H1 (cell line): ENCODE measurements around the gene MEI1. TPM values are rescaled to one million over a fixed set of nuclear protein-coding genes. Genes with fewer than 3 reads are reported as not detected.

Experiments used
- polyA plus RNA-seq, 7 experiments: library from polyadenylated mRNA; depleted of rRNA in 3 of 7; stranded (reverse) in 5 of 7; unstranded in 2 of 7; fragments of >200 nt in 5 of 7; fragments of 200-250 nt in 2 of 7; gene quantifications; 1 replicate in 5 of 7; 2 replicates in 1 of 7; 4 replicates in 1 of 7; pipeline versions ENCODE4 v1.2.1 to v1.2.3, GENCODE V29; 2011 to 2013; ENCODE audit warnings: missing spikeins in 2 of 7, mixed read lengths in 2 of 7
- total RNA-seq: library from RNA; stranded (reverse); fragmentation: NEBNext Ultra II Directional; extraction: Animal tissue kit (Norgen Biotek cat#: 25700); gene quantifications from 2 replicates; pipeline ENCODE4 v1.2.1, GENCODE V29; 2021
- TF ChIP-seq, protein P1 (sequence below): fragments of 300-600 bp; sonication (generic); IDR thresholded peaks from 2 replicates; pipeline ENCODE4 v1.7.1; 2012; ENCODE audit warnings: low read length, moderate library complexity, mild to moderate bottlenecking, inconsistent platforms; ENCODE audit not compliant: insufficient replicate concordance

The MEI1 gene
- total and polyA plus RNA-seq, 2 of the 8 experiments (the other 6 are each of a cell fraction or from before 2014, with no cell fraction given) = 0.27 to 0.54 TPM

DNA sequence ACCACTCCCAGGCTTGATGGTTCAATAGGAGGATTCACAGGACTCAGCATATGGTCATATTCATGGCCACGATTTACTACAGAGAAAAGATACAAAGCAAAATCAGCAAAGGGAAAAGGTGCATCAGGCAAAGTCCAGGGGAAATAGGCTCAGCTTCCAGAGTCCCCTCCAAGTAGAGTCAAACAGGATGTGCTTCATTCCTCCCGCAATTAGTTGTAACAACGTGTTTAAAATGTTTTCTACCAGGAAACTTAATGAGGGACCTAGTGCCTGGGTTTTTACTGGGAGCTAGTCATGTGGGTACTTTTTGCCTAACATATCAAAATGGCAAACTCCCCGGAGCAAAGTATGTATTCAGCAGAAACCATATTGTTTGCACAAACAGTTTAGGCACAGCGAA is 118.7 kb downstream of the MEI1 start (continued):
- TF ChIP-seq, protein P1, sequence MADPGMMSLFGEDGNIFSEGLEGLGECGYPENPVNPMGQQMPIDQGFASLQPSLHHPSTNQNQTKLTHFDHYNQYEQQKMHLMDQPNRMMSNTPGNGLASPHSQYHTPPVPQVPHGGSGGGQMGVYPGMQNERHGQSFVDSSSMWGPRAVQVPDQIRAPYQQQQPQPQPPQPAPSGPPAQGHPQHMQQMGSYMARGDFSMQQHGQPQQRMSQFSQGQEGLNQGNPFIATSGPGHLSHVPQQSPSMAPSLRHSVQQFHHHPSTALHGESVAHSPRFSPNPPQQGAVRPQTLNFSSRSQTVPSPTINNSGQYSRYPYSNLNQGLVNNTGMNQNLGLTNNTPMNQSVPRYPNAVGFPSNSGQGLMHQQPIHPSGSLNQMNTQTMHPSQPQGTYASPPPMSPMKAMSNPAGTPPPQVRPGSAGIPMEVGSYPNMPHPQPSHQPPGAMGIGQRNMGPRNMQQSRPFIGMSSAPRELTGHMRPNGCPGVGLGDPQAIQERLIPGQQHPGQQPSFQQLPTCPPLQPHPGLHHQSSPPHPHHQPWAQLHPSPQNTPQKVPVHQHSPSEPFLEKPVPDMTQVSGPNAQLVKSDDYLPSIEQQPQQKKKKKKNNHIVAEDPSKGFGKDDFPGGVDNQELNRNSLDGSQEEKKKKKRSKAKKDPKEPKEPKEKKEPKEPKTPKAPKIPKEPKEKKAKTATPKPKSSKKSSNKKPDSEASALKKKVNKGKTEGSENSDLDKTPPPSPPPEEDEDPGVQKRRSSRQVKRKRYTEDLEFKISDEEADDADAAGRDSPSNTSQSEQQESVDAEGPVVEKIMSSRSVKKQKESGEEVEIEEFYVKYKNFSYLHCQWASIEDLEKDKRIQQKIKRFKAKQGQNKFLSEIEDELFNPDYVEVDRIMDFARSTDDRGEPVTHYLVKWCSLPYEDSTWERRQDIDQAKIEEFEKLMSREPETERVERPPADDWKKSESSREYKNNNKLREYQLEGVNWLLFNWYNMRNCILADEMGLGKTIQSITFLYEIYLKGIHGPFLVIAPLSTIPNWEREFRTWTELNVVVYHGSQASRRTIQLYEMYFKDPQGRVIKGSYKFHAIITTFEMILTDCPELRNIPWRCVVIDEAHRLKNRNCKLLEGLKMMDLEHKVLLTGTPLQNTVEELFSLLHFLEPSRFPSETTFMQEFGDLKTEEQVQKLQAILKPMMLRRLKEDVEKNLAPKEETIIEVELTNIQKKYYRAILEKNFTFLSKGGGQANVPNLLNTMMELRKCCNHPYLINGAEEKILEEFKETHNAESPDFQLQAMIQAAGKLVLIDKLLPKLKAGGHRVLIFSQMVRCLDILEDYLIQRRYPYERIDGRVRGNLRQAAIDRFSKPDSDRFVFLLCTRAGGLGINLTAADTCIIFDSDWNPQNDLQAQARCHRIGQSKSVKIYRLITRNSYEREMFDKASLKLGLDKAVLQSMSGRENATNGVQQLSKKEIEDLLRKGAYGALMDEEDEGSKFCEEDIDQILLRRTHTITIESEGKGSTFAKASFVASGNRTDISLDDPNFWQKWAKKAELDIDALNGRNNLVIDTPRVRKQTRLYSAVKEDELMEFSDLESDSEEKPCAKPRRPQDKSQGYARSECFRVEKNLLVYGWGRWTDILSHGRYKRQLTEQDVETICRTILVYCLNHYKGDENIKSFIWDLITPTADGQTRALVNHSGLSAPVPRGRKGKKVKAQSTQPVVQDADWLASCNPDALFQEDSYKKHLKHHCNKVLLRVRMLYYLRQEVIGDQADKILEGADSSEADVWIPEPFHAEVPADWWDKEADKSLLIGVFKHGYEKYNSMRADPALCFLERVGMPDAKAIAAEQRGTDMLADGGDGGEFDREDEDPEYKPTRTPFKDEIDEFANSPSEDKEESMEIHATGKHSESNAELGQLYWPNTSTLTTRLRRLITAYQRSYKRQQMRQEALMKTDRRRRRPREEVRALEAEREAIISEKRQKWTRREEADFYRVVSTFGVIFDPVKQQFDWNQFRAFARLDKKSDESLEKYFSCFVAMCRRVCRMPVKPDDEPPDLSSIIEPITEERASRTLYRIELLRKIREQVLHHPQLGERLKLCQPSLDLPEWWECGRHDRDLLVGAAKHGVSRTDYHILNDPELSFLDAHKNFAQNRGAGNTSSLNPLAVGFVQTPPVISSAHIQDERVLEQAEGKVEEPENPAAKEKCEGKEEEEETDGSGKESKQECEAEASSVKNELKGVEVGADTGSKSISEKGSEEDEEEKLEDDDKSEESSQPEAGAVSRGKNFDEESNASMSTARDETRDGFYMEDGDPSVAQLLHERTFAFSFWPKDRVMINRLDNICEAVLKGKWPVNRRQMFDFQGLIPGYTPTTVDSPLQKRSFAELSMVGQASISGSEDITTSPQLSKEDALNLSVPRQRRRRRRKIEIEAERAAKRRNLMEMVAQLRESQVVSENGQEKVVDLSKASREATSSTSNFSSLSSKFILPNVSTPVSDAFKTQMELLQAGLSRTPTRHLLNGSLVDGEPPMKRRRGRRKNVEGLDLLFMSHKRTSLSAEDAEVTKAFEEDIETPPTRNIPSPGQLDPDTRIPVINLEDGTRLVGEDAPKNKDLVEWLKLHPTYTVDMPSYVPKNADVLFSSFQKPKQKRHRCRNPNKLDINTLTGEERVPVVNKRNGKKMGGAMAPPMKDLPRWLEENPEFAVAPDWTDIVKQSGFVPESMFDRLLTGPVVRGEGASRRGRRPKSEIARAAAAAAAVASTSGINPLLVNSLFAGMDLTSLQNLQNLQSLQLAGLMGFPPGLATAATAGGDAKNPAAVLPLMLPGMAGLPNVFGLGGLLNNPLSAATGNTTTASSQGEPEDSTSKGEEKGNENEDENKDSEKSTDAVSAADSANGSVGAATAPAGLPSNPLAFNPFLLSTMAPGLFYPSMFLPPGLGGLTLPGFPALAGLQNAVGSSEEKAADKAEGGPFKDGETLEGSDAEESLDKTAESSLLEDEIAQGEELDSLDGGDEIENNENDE = no peak
